ENCODE data around the gene HAUS7. TPM values are rescaled to one million over a fixed set of nuclear protein-coding genes. Genes with fewer than 3 reads are reported as not detected.

The HAUS7 gene
- total RNA-seq, 1 donor: 10.8 TPM

DNA sequence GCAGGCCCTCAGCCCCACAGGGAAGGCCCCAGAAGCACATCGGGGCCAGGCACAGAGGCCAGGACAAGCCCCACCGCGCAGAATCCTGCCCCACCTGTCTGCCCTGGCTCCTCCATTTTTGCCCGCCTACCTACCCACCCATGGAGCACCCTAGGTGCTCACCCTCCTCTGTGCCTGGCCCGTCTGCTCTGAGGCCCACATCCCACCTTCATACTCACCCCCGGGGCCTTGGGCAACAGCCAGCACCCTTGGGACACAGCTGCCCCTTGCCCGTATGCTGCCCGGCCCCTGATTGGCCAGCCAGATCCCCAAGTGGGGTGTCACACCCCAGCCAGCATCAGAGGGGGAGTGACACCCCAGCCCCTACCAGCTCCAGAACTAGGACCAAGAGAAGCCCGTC is 13.7 kb downstream of the HAUS7 start:
- DNase-seq (ENCODE audit: low read depth): no peak
- H3K4me3 ChIP-seq (ENCODE audit: low read depth, low read length): no peak overlapping the region
- TF ChIP-seq, protein P1, sequence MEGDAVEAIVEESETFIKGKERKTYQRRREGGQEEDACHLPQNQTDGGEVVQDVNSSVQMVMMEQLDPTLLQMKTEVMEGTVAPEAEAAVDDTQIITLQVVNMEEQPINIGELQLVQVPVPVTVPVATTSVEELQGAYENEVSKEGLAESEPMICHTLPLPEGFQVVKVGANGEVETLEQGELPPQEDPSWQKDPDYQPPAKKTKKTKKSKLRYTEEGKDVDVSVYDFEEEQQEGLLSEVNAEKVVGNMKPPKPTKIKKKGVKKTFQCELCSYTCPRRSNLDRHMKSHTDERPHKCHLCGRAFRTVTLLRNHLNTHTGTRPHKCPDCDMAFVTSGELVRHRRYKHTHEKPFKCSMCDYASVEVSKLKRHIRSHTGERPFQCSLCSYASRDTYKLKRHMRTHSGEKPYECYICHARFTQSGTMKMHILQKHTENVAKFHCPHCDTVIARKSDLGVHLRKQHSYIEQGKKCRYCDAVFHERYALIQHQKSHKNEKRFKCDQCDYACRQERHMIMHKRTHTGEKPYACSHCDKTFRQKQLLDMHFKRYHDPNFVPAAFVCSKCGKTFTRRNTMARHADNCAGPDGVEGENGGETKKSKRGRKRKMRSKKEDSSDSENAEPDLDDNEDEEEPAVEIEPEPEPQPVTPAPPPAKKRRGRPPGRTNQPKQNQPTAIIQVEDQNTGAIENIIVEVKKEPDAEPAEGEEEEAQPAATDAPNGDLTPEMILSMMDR (IDR thresholded peaks at IDR 0.05; ENCODE audit: insufficient read depth, low read depth, low read length): no peak

DNA sequence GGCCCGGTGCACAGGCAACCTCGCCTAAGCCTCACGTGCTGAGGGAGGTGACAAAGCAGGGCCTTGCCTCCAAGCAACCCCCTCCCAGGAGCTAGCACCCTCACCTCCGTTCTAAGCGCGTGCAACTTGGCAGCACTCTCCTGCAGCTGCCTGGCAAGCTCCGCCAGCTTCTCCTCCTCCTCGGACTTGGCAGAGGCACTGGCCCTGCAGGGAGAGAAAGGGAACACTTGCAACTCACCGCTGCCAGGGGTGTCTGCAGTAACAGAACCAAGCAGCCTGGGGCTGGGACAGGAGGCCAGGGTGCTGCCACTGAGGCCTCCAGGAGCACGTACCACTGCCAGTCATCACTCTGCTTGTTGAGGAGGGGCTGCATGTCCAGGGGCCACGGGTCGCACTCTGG is 14.2 kb downstream of the HAUS7 start:
- no peak overlapping the region for H3K4me3 ChIP-seq (ENCODE audit: low read depth, low read length)
- TF ChIP-seq, protein P1 (IDR thresholded peaks at IDR 0.05; ENCODE audit: insufficient read depth, low read depth, low read length): no peak
- no peak for DNase-seq (ENCODE audit: low read depth)

DNA sequence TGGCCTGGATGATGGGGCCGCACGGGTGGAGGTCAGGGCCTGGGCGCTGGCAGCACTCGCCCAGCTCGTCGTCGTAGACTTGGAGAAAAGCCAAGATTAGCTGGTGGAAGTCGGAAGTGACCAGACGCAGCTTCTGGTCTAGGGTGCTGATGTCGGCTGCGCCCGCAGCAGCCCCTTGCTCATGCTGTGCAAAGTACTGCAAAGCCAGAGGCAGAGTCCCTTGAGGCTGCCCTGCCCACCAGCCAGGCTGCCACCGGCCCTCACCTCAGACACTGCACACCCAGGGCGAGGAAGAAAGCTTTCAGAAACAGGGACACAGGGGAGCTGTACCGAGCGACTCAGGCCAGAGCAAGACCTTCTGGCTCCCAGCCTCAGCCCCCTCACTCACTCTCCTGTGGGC is 14.8 kb downstream of the HAUS7 start:
- TF ChIP-seq, protein P1 (IDR thresholded peaks at IDR 0.05; ENCODE audit: insufficient read depth, low read depth, low read length): no peak
- no peak for DNase-seq (ENCODE audit: low read depth)
- no peak overlapping the region for H3K4me3 ChIP-seq (ENCODE audit: low read depth, low read length)

DNA sequence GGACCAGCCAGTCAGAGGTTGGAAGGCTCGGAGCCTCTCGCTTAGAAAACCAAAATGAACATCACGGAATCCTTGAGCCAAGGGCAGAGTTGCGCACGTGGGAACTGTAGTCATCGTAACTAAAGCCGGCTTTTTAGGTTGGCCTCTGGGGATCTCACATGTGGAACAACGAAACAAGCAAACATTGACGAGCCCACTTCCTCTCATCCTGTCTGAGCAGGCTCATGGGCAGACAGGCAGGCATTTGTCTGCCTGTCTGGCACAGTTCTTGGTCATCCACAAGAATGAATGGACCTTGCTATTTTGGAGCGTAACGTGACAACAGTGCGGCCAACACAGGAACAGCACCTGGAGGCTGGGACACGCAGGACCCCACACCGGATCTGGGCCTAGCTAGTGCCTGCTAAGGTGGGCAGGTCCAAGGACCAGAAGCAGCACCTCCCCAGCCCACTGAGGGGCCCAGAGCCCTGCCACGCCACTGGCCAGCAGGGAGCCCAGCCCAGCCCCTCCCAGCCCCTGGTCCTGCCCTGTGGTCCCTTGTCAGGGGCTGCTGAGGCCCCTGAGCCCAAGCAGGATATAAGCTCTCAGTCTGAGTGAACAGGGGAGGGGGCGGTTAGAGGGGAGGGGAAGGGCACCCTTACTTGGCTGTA is 15.3 kb downstream of the HAUS7 start:
- DNase-seq (ENCODE audit: low read depth): no peak
- TF ChIP-seq, protein P1 (IDR thresholded peaks at IDR 0.05; ENCODE audit: insufficient read depth, low read depth, low read length): no peak
- no peak overlapping the region for H3K4me3 ChIP-seq (ENCODE audit: low read depth, low read length)

DNA sequence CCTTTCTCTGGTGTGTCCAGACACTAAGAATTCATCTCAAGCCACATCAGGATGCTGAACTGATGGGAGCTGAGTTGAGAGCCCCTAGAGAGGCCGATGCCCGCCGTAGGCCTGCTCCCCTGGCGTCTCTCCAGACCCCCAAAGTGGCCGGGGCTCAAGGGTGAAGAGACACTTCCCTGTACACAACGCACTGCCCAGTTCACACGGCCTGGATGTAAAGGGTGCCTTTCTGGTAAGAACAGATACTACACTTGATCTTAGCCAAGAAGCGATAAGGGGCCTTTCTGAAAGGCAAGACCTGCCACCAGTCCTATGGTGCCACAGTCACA is 19.5 kb downstream of the HAUS7 start:
- no peak overlapping the region for H3K4me3 ChIP-seq (ENCODE audit: low read depth, low read length)
- DNase-seq (ENCODE audit: low read depth): no peak
- TF ChIP-seq, protein P1 (IDR thresholded peaks at IDR 0.05; ENCODE audit: insufficient read depth, low read depth, low read length): no peak

DNA sequence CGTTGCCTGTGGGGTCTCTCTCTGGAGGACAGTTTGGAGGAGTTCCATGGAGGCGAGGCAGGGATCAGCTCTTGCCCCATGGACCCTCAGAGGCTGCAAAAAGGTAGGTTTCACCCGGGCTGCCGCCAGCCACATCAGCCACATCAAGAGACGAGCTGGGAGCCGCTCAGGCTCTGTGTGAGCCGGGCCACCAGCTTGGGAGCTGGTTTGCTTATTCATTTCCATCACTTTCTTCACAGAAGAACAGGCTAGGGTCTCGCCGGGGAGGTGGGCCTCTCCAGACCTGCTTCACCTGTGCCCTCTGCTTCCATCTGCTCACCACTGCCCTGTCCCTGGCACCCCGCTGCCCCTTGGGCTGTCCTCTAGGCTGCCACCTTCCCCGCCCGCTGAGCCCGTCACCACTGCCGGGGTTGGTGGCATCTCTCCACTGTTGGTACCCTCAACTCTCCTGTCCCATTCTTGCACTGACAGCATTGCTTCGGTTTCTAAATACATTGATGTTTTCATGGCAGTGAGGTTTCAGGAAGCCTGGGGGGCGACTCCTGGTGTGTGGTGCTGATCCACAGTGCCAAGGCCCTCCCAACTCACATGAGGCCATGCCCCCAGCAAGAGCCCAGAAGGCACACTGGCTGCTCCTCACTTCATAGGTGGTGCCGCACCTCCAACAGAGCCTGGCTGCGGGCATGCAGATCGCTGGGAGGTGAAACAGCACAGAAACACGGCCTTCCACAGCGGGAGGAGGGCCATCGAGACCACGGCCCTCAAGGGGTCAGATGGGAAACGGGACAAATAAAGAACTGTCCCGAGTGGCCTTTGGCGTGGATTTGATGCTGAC is 20.0 kb downstream of the HAUS7 start:
- H3K4me3 ChIP-seq (ENCODE audit: low read depth, low read length): no peak overlapping the region
- TF ChIP-seq, protein P1 (IDR thresholded peaks at IDR 0.05; ENCODE audit: insufficient read depth, low read depth, low read length): no peak
- DNase-seq (ENCODE audit: low read depth): no peak
